Panc1 (cell line): Measurements from ENCODE around the gene DAAM2. TPM values are rescaled to one million over a fixed set of nuclear protein-coding genes. Genes with fewer than 3 reads are reported as not detected.

Experiments used
- ATAC-seq: fragments of 200-7000 bp; cut with Tn5 transposase; 2 replicates; pipeline ENCODE4 v1.9.1; 2020; ENCODE audit warnings: mild to moderate bottlenecking, moderate library complexity
- BruUV-seq: library from RNA; stranded (reverse); fragments of 400-500 nt; replicated peaks from 2 replicates; lab custom pipeline; 2021; lab: Mats Ljungman, UMichigan
- CTCF ChIA-PET: fragments of 300-600 bp; sonication (Branson Sonifier 250); formaldehyde crosslinking; loops from one replicate; lab custom pipeline; 2022; ENCODE audit warnings: antibody characterized with exemption; lab: Charles Lee
- POLR2A ChIA-PET: fragments of 300-600 bp; sonication (Branson Sonifier 250); formaldehyde crosslinking; loops from one replicate; lab custom pipeline; 2022; ENCODE audit warnings: antibody characterized with exemption; lab: Charles Lee
- DNase-seq: peaks from one replicate; pipeline ENCODE4 v3.0.0-alpha.2; 2010; ENCODE audit warnings: low read depth, low spot score
- H3K27ac ChIP-seq: 2 replicates; pipeline ENCODE4 v1.5.1; 2011; ENCODE audit warnings: mild to moderate bottlenecking, low read length, inconsistent platforms
- H3K27me3 ChIP-seq: fragments of 200-500 bp; sonication (Bioruptor generic); 2 replicates; pipeline ENCODE4 v1.6.0; 2014; ENCODE audit warnings: low read length, inconsistent platforms; ENCODE audit not compliant: control insufficient read depth, insufficient read depth
- H3K36me3 ChIP-seq: fragments of 200-500 bp; sonication (Bioruptor generic); 2 replicates; pipeline ENCODE4 v1.5.1; 2014; ENCODE audit warnings: inconsistent platforms, mild to moderate bottlenecking, low read length, moderate library complexity; ENCODE audit not compliant: control insufficient read depth, insufficient read depth
- H3K4me1 ChIP-seq: 2 replicates; pipeline ENCODE4 v1.5.1; 2011; ENCODE audit warnings: inconsistent platforms, mild to moderate bottlenecking, low read length, moderate library complexity; ENCODE audit not compliant: control insufficient read depth, insufficient read depth
- H3K4me3 ChIP-seq, 2 experiments: 2 replicates each; pipeline ENCODE4 v1.5.1; 2011 to 2012; ENCODE audit warnings: low read depth in 2 of 2, low read length in 2 of 2, mild to moderate bottlenecking in 2 of 2, inconsistent platforms in 1 of 2, moderate library complexity in 1 of 2
- H3K9me3 ChIP-seq: fragments of 200-500 bp; sonication (Bioruptor generic); 2 replicates; pipeline ENCODE4 v1.5.1; 2014; ENCODE audit warnings: low read depth, mild to moderate bottlenecking, inconsistent platforms, low read length, moderate library complexity; ENCODE audit not compliant: control insufficient read depth, insufficient read depth
- POLR2AphosphoS5 ChIP-seq: IDR thresholded peaks from 2 replicates; pipeline ENCODE4 v1.6.1; 2012; ENCODE audit warnings: mild to moderate bottlenecking, low read depth, low read length, moderate library complexity
- SIN3A ChIP-seq: IDR thresholded peaks from 2 replicates; pipeline ENCODE4 v1.6.1; 2012; ENCODE audit warnings: low read depth, mild to moderate bottlenecking, low read length, moderate library complexity, borderline replicate concordance; ENCODE audit not compliant: insufficient read depth
- TCF7L2 ChIP-seq: IDR thresholded peaks from 2 replicates; pipeline ENCODE4 v1.6.1; 2011; ENCODE audit warnings: mild to moderate bottlenecking, low read depth, low read length, inconsistent platforms
- in situ Hi-C: cut with HindIII; loops from 2 replicates; pipeline ENCODE4 v1.10.0; 2016; ENCODE audit warnings: low sequenced_read_pairs, low pct_unique_long_range_greater_than_20kb
- intact Hi-C: fragments of 100-400 bp; cut with micrococcal nuclease; formaldehyde crosslinking; loops from one replicate; pipeline ENCODE4 v1.10.0; 2022; ENCODE audit not compliant: unreplicated experiment
- total RNA-seq: library from RNA; stranded (reverse); gene quantifications from one replicate; pipeline ENCODE4 v1.2.1, GENCODE V29; 2021; ENCODE audit not compliant: unreplicated experiment
- TF ChIP-seq, protein P1 (sequence below), 2 experiments: IDR thresholded peaks; 2 replicates each; pipeline ENCODE4 v1.6.1; 2011 to 2012; ENCODE audit warnings: low read depth in 2 of 2, control low read depth in 1 of 2, low read length in 1 of 2, mild to moderate bottlenecking in 1 of 2, moderate library complexity in 1 of 2; ENCODE audit not compliant: insufficient read depth in 1 of 2
- TF ChIP-seq, protein P2 (sequence below): fragments of 450-650 bp; IDR thresholded peaks from 2 replicates; pipeline ENCODE4 v1.5.1; 2017; ENCODE audit warnings: mild to moderate bottlenecking

Gene DAAM2
- total RNA-seq, 1 experiment from 2014 or later, result not detected

DNA sequence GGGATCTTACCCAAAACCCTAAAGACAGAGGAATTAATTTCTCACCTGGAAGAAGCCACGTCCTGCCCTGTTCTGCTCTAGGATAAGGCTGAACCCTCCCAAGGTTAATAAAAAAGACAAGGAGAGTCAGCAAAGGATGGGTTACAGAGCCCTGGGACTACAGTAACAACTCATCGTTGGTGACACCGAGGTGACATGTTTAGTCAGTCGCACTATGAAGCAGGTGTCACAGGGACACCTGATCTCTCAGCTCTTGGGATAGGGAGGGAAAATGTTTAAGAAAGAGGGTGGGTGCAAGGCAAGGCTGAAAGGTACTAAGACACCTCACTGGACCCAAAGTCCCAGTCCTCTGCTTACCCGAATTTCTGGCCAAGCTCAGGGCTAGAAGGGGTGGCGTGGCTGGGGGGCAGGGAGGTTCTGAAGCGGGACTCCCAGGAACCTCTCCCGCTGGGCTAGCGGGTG is 141.5 kb downstream of the DAAM2 start:
- POLR2A ChIA-PET, result no interaction called here
- CTCF ChIA-PET, result no interaction called here
- no peak overlapping the region for H3K27ac ChIP-seq
- H3K27me3 ChIP-seq, result peaks cover 12% of the 10 kb centered on the region
- ATAC-seq (no peak), DNase-seq (no peak)
- H3K4me3 ChIP-seq, result peak overlapping the region; percentile 42 to 52
- H3K4me1 ChIP-seq, result no peaks in the 10 kb centered on the region
- no peaks in the 10 kb centered on the region for H3K9me3 ChIP-seq
- intact Hi-C loops, result no loop called here
- no TSS peak for BruUV-seq
- no peaks in the 10 kb centered on the region; the same call in 1 of the 2 replicates for H3K36me3 ChIP-seq
- TF ChIP-seq POLR2AphosphoS5, result no peak
- TF ChIP-seq, protein P1, sequence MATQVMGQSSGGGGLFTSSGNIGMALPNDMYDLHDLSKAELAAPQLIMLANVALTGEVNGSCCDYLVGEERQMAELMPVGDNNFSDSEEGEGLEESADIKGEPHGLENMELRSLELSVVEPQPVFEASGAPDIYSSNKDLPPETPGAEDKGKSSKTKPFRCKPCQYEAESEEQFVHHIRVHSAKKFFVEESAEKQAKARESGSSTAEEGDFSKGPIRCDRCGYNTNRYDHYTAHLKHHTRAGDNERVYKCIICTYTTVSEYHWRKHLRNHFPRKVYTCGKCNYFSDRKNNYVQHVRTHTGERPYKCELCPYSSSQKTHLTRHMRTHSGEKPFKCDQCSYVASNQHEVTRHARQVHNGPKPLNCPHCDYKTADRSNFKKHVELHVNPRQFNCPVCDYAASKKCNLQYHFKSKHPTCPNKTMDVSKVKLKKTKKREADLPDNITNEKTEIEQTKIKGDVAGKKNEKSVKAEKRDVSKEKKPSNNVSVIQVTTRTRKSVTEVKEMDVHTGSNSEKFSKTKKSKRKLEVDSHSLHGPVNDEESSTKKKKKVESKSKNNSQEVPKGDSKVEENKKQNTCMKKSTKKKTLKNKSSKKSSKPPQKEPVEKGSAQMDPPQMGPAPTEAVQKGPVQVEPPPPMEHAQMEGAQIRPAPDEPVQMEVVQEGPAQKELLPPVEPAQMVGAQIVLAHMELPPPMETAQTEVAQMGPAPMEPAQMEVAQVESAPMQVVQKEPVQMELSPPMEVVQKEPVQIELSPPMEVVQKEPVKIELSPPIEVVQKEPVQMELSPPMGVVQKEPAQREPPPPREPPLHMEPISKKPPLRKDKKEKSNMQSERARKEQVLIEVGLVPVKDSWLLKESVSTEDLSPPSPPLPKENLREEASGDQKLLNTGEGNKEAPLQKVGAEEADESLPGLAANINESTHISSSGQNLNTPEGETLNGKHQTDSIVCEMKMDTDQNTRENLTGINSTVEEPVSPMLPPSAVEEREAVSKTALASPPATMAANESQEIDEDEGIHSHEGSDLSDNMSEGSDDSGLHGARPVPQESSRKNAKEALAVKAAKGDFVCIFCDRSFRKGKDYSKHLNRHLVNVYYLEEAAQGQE (IDR thresholded peaks at IDR 0.05; ENCODE audit: insufficient read depth in 1 of 2, low read depth in 2 of 2, low read length in 1 of 2), result no peak
- TF ChIP-seq TCF7L2, result no peak
- TF ChIP-seq, protein P2, sequence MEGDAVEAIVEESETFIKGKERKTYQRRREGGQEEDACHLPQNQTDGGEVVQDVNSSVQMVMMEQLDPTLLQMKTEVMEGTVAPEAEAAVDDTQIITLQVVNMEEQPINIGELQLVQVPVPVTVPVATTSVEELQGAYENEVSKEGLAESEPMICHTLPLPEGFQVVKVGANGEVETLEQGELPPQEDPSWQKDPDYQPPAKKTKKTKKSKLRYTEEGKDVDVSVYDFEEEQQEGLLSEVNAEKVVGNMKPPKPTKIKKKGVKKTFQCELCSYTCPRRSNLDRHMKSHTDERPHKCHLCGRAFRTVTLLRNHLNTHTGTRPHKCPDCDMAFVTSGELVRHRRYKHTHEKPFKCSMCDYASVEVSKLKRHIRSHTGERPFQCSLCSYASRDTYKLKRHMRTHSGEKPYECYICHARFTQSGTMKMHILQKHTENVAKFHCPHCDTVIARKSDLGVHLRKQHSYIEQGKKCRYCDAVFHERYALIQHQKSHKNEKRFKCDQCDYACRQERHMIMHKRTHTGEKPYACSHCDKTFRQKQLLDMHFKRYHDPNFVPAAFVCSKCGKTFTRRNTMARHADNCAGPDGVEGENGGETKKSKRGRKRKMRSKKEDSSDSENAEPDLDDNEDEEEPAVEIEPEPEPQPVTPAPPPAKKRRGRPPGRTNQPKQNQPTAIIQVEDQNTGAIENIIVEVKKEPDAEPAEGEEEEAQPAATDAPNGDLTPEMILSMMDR, result no peak
- TF ChIP-seq SIN3A, result no peak
- in situ Hi-C loops, result no loop called here

DNA sequence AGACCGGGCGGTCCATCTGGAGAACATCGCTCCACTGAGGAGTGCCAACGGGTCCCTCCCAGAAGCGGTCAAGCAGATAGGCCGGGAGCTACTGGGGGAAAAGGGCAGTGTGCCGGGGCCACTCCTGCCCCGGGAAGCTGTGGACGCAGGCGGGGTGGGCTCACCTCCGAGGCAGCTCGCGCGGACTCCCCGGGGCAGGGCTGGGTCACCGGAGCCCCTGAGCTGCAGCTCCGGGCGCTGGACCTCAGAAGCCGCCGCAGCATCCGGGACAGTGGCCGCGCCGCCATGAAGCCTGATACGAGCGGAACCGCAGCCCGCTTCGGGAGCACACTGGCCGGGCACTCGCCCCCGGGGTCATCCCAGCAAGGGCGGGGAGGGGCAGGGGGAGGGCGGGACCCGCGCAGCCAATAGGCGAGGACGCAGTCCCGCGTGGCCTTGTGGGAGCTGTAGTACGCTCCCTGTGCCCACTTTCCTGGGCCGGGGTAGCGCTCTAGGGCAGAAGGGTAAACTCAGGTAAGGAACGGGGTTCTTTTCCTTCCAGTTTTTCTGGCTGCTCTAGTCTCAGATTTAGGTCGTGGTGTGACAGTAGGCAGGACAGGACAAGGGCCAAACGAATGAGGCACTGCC is 142.1 kb downstream of the DAAM2 start, which contains the start of gene MOCS1:
Gene MOCS1, minus strand, starts transcription at position 332 of the 627 bp plus-strand sequence. Its CDS starts 45 bp downstream, at position 287.
- peak; percentile 97 for ATAC-seq
- in situ Hi-C loops (no loop called here), intact Hi-C loops (no loop called here)
- Histone ChIP-seq H3K9me3 (no peaks in the 10 kb centered on the region), H3K27me3 (peaks cover 12% of the 10 kb centered on the region), H3K27ac (no peak within 1 kb of the TSS), H3K4me3 (peak within 1 kb of the TSS; percentile 42 to 52), H3K4me1 (no peaks in the 10 kb centered on the region), H3K36me3 (no peaks in the 10 kb centered on the region; the same call in 1 of the 2 replicates)
- TF ChIP-seq, protein P2, result no peak
- TF ChIP-seq TCF7L2, result no peak
- TF ChIP-seq SIN3A, result no peak
- TF ChIP-seq, protein P1 (IDR thresholded peaks at IDR 0.05; ENCODE audit: insufficient read depth in 1 of 2, low read depth in 2 of 2, low read length in 1 of 2), result no peak
- TF ChIP-seq POLR2AphosphoS5, result no peak
- CTCF ChIA-PET, result no interaction called here
- no peak for DNase-seq
- POLR2A ChIA-PET, result no interaction called here
- no TSS peak for BruUV-seq
